ENCODE results near the gene SMIM12.
A peak's percentile ranks its signal among the peaks of the same experiment; 100 is the strongest.

The SMIM12 gene, protein sequence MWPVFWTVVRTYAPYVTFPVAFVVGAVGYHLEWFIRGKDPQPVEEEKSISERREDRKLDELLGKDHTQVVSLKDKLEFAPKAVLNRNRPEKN

DNA sequence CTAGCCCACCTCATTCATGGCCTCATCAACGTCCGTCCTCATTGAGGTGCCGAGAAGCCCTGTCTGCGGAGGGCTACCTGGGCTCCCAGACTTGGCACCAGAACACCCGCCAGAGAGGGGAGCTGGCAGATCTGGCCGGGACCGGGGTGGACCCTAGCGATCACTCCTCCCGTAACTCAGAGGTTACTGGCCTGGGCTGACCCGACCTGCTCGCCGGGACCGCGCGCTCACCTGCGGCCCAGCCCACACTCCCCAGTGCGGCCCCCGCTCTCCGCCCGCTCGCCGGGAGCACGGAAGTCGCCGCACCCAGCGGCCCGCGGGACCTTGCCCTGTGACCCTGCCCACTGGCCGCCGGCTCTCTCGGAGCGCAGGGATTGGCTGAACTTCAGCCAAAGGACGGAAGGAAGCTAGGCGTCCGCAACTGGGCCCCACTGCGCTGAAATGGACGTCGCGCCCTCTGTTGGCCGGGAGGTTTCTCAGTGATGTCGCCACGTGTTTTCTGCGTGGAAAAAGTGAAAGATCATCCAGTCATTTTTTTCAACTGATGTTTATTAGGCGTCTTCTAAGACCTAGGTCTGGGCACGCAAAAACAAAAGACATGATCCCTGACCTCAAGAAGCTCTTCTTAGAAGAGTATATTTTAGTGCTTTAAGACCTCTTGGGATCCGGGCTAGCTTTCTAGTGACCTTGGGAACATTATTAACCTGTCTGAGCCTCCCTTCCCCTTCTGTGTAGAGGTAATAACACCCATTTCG, at the start of gene SMIM12:
Gene SMIM12, minus strand, starts transcription at position 304 of the 755 bp plus-strand sequence. CDS start 3,772 bp downstream, outside the sequence.
- DNase-seq = peak; percentile 96

DNA sequence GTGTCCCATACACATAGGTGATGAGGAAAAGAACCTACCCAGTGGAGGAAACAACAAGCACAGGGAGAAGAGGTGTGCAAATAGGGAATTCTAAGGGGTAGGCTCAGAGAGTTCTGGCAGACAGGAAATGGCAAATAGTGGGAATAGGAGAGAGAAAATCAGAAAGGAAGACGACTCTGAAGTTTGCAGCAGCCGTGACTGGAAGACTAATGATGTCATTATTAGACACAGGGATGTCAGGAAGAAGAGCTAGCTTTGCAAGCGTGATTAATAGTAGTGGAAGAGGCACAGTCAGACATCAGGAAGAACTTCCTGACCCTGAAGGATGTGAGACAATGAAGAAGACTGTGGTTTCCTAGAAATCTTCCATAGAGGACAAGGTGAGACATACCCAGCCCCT, 48.8 kb upstream of the SMIM12 start:
- DNase-seq = no peak

DNA sequence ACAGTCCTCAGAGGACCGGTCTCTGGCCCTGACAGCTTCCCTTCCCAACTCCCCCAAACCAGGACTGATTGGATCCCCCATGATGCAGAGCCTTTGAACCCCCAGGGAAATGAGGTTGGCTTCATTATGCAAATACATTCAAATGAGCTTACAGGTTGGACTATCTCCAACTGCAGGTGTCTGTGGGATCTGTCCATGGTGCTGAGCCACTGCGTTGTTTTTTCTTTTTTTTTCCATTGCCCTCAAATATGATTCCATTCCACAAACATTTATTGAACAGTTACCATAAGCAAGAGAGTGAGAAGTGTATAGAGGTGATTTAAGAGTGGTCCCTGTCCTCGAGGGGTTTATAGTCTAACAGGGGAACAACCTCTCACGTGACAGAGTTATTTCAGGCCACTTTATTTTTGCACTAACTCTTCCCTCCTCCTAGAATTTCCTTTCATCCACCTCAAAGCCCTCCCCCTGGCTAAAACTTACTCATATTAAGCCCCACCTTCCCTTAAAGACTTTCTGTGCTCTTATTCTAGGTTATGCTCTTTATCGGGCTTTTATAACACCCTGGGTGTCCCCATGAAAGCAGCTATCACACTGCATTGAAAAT, 48.0 kb upstream of the SMIM12 start:
- no peak for DNase-seq

DNA sequence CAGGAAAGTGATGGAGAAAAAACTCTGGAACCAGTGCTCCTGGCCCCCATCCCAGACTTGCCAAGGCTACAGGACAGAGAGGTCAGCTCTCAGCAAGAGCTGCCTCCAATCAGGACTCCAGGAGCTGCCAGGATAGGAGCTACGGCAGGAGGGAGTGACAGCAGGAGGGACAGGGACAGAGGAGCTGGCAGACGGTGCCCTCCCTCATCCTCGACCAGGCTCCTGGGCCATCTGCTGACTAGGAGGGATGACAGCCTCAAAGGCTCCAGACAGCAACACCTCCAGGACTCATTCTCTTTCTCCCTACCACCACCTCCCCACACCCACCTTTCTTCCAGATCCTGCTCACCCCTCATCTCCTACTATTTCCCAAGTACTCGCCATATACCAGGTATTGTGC, 47.2 kb upstream of the SMIM12 start:
- DNase-seq = no peak

DNA sequence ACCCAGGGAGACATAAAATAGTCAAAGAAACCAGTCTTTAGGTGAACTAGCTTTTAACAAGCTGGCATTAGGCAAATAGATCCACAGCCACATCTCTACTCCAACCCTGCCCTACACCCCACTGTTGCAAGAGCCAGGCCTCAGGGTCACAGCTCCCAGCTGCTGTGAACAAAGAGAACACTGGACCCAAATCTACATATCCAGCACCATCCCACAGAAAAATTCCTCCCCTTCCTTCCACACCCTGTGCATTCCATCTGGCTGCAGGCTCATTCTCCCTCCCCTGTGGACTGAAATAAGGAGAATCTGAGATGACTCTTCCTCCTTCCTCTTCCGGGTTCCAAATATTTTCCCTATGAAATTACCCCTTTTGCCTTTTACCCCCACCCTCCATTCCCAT, 46.7 kb upstream of the SMIM12 start:
- no peak for DNase-seq

DNA sequence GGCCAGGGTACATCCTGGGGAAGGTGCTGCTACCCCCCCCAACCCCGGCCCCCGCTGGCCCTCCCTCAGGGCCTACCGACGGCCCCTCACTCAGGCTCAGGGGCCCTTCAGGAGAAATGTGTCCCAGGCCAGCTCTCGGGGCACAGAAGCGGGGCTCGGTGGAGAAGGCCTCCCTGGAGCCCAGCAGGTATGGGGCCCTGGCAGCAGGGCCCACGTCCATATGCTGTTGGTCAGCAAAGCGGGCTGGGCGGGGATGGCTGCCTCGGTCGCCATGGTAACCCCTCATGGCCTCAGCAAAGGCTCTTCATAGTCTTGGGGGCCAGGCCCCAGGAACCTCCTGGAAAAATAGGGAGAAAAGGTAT, 45.5 kb upstream of the SMIM12 start:
- DNase-seq = no peak

DNA sequence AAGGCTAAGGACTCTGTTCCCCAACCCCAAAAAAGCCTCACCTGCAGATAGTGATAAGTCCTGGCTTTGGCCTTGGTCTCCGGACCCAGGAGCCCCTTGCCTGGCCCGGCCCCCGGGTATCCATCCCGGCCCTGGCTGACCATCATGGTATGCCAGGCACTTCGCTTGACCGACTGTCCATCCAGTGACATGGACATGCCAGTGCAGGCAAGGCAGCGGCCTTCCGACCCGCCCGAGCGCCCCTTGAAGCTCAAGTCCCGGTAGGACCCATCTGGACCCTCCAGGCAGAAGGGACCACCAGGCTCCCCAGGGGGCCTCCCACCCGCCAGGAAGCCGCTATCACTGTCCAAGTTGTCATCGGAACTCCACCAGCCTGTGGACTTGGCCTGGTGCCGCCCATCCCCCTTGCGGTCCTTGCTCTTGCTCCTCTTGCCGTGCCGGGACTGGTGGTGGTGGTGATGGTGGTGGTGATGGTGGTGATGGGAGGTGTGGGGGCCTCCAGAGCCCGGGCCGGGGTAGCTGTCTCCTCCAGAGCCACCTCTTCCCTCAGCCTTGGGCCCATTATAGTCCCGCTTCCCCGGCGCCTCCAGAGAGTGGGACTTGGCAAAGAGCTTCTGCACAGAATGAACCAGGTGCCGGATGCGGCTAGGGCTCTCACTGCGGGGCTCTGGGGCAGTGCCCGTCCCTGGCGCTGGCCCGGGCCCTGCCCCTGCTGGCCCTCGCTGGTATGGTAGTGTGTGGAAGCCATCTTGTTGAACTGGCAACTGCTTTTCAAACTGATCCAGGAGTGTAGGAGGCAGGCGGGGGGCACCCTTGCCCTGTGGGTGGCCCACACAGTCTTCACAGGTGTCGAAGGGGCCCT, 44.9 kb upstream of the SMIM12 start:
- DNase-seq = no peak

DNA sequence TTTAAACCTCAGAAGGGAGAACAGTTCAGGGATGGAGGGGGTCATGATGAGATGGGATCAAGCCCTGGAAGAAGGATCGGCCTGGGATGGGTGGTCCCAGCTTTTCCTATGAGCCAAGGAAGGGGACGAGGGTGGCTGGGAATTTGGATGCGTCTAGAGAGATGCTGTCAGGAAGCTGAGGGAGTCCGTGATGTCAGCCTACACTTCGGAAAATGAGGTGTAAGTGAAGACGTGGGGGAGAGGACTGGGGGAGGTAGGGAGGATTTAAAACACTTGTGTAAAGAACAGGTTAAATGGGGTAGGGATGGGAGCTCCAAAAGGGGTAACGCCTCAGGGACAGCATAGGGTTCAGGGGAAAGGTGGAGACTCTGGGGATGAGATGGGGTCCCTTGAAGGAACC, 42.4 kb upstream of the SMIM12 start:
- DNase-seq = no peak

DNA sequence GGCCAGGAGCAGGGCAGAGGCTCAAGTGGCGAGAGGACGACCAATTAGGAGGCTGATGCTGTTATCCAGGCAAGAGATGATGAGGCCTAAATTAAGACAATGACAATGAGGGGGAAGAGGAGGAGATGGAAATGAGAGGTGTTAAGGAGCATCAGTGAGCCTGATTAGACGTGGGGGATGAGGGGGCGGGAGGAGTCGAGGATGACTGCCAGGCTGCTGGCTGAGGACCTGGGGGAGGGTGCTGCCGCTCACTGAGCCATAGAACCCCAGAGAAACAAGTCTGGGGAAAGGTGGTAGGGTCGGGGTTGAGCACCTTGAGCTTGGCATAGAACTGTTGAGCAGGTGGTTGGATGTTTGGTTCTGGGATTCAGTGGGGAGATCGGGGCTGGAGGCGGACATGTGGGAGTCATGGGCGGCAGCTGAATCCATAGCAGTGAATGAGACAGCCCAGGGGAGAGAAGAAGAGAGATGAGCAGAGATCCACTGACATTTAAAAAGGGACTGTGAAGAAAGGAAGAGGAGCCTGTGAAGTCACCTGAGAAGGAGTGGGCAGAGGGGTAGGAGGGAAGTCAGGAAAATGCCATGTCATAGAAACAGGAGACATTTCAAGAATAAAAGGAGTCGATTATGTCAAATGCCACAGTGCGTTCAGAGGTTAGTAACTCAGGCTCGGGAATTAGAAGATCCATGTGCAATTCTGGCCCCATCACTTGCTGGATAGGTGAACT, 41.4 kb upstream of the SMIM12 start:
- DNase-seq = no peak

DNA sequence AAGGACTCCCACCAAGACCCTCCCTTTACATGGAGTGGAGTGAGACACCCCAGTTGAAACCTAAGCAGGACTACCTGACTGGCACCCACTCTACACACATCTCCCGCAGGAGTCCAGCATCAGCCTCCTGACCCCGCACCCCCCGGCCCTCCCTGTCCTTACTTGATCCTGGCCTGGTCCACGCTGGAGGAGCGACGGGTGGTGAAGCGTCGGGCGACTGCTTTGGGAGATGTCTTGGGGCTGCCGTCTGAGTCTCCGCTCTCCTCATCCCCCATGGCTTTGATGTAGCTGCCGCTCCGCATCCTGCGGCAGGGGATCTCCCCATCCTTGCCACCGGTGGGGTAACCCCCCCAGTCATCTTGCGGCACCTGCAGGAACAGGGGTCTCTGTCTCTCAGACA, 40.4 kb upstream of the SMIM12 start:
- no peak for DNase-seq

DNA sequence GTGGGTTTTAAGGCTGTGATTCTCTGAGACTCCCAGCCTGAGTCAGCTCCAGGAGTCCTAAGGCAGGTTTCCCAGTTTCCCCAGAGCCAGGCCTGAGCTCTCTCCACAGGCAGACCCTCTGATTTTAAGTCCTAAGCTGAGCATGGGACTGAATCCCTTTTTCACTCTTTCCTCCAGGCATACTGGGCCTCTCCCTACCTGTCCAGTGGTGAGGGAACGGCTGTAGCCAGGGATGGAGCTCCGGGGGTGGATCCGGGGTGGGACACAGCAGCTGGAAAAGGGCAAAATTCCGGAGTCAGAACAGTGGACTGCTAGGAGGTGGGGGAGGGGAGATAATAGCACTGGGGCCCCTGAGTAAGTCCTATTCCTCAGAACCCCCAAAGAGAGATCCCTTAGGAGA, 39.9 kb upstream of the SMIM12 start:
- DNase-seq = no peak

DNA sequence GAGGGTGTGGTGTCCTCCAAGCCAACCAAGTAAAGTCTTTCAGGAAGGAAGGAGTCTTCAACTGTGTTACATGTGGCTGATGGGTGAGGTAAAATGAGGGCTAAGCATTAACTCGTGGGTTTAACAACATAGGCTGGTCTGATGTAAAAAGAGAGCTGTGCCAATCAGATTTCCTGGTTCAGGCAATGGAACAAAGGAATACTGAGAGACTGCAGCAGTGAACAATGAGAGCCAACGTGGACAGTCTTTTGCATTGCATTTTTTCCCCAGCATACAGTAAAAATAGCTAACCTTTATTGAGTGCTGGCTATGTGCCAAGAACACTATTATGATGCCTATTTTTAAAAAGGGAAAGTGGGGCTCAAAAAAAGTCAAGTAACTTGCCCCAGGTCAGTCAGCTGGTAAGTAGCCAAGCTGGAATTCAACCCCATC, 38.8 kb upstream of the SMIM12 start:
- DNase-seq = no peak

DNA sequence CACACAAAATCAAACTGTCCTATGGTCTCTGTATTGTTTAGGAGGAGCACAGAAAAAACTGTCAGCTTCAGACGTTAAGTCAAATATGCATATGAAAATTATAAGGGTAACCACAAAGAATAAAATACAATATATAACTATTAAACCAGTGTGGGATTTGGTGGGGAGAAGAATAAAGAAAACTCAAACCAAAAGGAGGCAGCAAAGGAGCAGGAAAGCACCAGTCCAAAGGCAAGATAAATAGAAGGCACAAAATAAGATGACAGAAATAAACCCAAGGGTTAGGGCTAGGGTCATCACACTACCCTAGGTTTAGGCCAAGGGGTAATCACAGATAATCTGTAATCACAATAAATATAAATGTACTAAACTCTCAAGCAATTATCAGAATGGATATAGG, 37.1 kb upstream of the SMIM12 start:
- DNase-seq = no peak

DNA sequence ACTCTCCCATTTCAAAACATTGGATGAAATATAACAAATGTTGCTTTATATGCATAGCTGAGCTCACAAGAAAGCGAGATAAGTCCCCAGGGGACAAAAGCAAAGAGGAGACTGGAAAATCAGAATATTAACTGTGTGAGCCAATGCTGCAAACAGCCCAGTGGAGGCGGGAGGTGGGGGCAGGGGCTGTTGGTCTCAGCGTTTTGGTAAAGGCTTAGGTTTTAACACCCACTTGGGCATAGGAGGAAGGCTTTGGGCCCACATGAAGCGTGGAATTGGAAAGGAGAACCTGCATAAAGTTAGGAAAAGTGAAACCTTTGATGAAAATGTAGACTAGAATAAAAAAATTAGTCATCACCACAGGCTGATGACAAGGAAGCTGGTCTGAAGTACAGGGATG, 30.2 kb upstream of the SMIM12 start:
- DNase-seq = no peak

DNA sequence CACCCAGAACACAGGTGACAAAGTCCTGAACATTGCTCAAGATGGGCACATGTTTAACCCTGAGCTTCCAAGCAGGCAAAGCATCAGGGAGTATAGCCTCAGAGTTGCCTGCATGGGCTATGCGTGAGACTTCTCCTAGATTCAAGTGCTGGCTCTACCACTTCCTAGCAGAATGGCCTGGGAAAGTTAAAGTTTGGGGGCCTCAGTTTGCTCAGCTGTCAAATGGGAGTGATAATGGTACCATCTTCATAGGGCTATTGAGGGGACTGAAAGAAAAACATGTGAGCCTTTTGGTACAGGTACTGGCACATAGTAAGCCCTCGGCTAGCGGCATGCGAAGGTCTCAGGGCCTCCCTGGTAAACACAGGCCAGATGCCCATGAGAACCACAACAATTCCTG, 28.0 kb upstream of the SMIM12 start:
- DNase-seq = no peak

DNA sequence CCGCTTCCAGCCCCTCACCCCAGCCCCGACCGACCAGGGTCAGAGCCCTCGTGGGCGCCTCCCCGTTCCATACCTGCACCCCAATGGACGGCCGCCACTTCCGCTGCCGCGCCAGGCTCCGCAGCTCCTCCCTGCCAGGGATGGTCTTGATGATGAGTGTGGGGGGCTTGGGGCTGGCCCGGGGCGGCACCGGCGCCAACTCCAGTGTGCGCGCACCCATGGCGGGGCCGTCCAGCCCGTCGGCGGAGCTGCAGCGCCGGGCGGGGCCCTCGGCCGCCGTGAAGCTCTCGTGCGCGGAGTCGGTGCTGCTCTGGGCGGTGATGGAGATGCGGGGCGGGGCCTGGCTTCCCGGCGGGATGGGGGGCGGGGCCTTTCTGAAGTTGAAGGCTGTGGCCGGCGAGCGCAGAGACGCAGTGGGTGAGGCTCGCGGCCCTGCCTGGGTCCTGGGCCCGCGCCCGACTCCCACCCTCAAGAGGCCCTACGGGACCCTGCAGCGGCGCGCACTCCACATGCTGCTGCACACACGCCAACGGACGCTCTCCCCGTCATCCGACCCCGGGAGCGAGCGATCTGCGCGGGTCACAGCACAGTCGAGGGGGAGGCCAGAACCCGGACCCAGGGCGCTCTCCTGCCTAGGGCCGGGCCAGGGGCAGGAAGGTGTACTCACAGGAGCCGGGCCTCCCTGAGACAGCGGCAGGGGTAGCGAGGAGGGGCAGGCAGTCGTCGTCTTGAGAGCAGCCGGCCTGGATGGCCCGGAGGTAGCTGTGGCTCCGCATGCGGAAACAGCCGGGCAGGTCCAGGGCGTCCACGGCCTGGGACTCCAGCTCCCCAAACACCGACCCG, 26.1 kb upstream of the SMIM12 start:
- peak; percentile 56 for DNase-seq

DNA sequence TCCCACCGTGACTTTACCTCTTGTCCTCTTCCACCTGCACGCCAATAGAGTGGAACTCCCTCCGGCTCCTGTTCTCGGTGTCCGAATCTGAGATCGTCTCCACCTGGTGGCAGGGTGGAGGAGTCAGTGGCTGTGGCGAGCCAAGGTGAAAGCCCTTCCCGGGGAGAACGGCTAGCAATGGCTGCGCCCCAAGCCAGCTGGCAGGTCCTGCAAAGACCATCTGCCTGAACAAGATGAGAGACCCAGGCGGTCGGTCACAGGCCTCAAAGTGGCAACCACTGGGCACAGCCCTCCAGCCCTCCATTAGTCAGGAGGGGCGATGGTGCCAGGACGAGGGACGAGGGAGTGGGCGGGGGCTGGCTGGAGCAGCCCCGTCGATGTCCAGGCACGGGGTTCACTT, 25.4 kb upstream of the SMIM12 start:
- no peak for DNase-seq

DNA sequence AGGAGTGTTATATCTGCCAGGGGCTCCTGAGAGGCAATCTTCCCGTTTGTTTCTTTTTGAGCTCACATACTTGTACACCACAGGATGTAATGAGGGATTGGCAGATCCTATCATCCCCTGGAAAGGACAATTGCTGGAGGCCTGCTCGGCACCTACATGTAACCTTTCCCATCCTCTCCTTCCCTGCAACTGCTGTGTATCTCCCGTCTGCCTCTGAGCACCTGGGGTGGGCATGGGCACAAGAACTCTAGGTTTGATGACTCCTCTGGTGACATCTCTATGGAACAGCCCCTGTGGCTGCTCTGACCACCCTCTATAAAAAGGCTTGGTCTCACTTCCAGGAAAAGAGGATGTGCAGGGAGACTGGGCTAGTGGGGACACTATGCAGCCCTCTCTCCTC, 25.0 kb upstream of the SMIM12 start:
- no peak for DNase-seq

DNA sequence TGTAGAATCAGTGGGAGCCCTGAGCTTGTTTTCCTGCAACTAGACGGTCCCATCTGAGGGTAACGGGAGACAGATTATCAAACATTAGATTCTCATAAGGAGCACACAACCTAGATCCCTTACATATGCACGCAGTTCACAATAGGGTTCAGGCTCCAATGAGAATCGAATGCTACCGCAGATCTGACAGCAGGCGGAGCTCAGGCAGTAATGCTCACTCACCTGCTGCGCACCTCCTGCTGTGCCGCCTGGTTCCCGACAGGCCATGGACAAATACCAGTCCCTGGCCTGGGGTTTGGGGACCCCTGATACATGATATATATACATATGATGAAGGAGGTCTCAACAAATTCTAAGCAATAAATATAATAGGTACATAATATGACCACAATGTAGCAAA, 19.7 kb upstream of the SMIM12 start:
- DNase-seq = no peak

DNA sequence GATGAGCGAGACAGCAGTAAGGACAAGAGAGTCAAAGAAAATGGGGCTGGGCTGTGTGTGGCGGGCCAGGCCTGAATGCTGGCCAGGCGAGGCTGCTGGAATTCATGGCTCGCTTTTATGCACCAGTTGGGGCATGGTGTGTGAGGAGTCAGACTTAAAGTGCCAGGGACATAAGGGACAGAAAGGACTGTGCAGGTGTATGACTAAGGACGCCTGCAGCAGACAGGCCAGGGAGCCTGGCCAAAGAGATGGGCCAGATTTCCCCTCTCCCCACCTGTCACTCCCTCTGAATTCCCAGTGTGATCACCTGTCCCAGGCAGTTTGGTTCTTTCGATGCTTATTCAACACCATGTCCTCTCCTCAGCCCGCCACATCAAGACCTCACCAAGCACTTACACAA, 16.9 kb upstream of the SMIM12 start:
- DNase-seq = no peak

DNA sequence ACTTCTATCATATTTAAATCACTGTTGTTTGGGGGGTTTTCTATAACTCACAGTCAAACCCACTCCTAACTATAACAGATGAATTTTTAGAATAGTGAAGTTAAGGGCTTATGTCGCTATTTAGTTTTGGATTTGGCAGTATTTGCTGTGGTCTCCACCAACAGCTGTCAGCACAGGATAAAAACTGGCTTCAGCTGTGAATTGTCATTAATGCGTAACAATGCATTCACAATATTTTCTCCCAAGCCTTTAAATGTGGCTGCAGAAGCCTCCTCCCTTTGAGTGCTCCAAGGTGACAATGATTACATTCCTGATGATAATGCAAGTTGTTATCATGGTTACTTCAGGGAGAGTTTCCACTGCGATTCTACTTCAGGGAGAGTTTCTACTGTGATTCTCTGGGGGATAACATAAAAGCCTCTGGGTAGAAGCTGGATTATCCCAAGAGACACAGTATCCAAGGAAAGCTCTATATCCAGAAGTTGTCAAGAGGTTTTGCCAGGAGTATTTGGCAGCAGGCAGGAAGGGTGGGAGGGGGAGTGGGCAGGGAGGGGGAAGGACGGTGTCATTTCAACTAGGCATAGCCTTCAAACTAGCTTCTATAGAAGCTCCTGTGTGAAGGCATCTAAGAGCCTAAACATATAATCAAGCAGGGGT, 14.9 kb upstream of the SMIM12 start:
- DNase-seq = no peak

DNA sequence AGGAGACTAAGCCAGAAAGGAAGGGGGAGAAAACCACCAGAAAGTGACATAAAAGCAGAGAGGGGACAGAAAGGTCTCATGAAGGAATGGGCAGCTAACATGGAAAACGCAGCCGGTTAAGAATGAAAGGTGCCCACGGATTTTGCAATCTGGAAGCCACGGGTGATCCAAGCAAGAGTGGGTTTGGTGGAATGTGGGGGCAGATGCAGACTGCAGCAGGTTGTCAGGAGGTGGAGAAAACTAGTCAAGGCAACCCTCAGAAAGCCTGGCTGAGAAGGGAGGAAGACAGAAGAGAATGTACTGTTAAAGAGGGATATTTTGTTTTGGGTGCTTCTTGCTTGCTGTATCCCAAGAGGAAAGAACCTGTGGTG, 12.6 kb upstream of the SMIM12 start:
- no peak for DNase-seq
